ENCODE data around the gene ITFG1. TPM values are rescaled to one million over a fixed set of nuclear protein-coding genes. Genes with fewer than 3 reads are reported as not detected.
A peak's percentile ranks its signal among the peaks of the same experiment; 100 is the strongest.

ITFG1 gene
- total and polyA plus RNA-seq, 9 of the 15 experiments (the other 6 are each of a cell fraction or from before 2014, with no cell fraction given) = 17.1 to 83.5 (median 35.8) TPM

DNA sequence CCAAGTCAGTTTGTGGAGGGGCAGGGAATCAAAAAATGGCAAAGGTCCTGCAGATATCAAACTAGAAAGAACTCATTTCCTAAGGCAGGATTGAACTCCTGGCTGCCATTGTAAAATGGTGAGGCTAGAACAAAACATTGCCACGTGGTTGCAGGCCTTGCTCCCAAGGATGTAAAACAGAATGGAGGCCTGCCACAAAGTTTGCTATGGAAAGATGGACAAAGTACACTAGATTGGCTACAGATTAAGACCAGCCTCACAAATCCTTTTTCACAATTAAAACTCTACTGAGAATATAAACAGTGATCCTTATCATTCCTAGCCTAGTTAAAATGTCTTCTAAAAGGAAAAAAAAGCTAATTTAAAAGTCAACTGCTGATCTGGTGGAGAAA, 31.2 kb upstream of the ITFG1 start:
- 37% methylated on average over 1 of the region's 1 CpG for WGBS (ENCODE audit: insufficient coverage, low coverage, missing lambda C conversion rate)
- Histone ChIP-seq H3K36me3 (ENCODE audit: control insufficient read depth, insufficient read depth, low read length) (peaks cover 13% of the 10 kb centered on the region), H3K79me2 (ENCODE audit: control insufficient read depth, insufficient read depth, low read length) (peaks cover 96% of the 10 kb centered on the region), H3K9me3 (replicated peaks; ENCODE audit: control insufficient read depth, insufficient read depth, low read depth, low read length) (peaks cover 16% of the 10 kb centered on the region), H3K27me3 (ENCODE audit: control insufficient read depth in 2 of 2, insufficient read depth in 2 of 2, low read length in 2 of 2) (no peaks in the 10 kb centered on the region), H3K4me1 (replicated peaks in 1 of 2; ENCODE audit: control insufficient read depth in 2 of 2, insufficient read depth in 2 of 2, low read length in 2 of 2) (peaks cover 4 to 30% of the 10 kb centered on the region in 2 experiments), H3K4me2 (ENCODE audit: insufficient read depth, low read length) (no peak overlapping the region; the same call in 1 of the 2 replicates), H3K4me3 (no peak overlapping the region), H2AFZ (ENCODE audit: low read depth, low read length) (no peak overlapping the region), H3K27ac (ENCODE audit: extremely low read depth, low read depth, low read length) (peak overlapping the region; percentile 86; the same call in 1 of the 3 replicates), H4K20me1 (replicated peaks; ENCODE audit: control insufficient read depth, insufficient read depth, low read length) (no peaks in the 10 kb centered on the region), H3K9me1 (ENCODE audit: control insufficient read depth, insufficient read depth, low read length) (no peaks in the 10 kb centered on the region), H3K9ac (ENCODE audit: insufficient read depth in 1 of 2, low read depth in 2 of 2, low read length in 2 of 2) (no peak overlapping the region)
- no peak for DNase-seq (ENCODE audit: extremely low read depth in 1 of 4, low spot score in 3 of 4)
- BruUV-seq (replicated peaks) = no TSS peak
- in situ Hi-C loops (cut with MboI) = no loop called here
- POLR2A ChIA-PET = interaction anchor here (0.7 to 1.2 kb wide), 4 partner anchors 11 to 94 kb away, joined by 3 read pairs; partner anchors contain the start of genes ITFG1 and PHKB
- intact Hi-C loops (cut with micrococcal nuclease) = loop anchor here (2.0 kb wide), 1 partner anchor 29 kb away; no protein-coding TSS in a partner anchor
- ATAC-seq = no peak
- peak; percentile 23 for FAIRE-seq
- CTCF ChIA-PET (ENCODE audit: low intra/inter-chr PET ratio) = no interaction called here
- no peak for TF ChIP-seq ZNF583 (CRISPR knock-in tag; IDR thresholded peaks at IDR 0.05)
- TF ChIP-seq, protein P1, sequence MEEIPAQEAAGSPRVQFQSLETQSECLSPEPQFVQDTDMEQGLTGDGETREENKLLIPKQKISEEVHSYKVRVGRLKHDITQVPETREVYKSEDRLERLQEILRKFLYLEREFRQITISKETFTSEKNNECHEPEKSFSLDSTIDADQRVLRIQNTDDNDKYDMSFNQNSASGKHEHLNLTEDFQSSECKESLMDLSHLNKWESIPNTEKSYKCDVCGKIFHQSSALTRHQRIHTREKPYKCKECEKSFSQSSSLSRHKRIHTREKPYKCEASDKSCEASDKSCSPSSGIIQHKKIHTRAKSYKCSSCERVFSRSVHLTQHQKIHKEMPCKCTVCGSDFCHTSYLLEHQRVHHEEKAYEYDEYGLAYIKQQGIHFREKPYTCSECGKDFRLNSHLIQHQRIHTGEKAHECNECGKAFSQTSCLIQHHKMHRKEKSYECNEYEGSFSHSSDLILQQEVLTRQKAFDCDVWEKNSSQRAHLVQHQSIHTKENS (CRISPR knock-in tag; IDR thresholded peaks at IDR 0.05) = no peak
- TF ChIP-seq RBM17 (IDR thresholded peaks at IDR 0.05; ENCODE audit: borderline replicate concordance, low read depth, low read length) = no peak
- no peak for TF ChIP-seq PCBP1 (IDR thresholded peaks at IDR 0.05; ENCODE audit: low read depth, low read length, poor library complexity, severe bottlenecking)
- TF ChIP-seq, protein P2, sequence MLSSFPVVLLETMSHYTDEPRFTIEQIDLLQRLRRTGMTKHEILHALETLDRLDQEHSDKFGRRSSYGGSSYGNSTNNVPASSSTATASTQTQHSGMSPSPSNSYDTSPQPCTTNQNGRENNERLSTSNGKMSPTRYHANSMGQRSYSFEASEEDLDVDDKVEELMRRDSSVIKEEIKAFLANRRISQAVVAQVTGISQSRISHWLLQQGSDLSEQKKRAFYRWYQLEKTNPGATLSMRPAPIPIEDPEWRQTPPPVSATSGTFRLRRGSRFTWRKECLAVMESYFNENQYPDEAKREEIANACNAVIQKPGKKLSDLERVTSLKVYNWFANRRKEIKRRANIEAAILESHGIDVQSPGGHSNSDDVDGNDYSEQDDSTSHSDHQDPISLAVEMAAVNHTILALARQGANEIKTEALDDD (IDR thresholded peaks at IDR 0.05) = no peak
- TF ChIP-seq SP2 (IDR thresholded peaks at IDR 0.05; ENCODE audit: extremely low read depth, low read depth, low read length, poor library complexity, severe bottlenecking) = no peak
- no peak for TF ChIP-seq TEAD4 (IDR thresholded peaks at IDR 0.05; ENCODE audit: low read length)
- no peak for TF ChIP-seq TEAD4 (CRISPR knock-in tag; IDR thresholded peaks at IDR 0.05; ENCODE audit: borderline replicate concordance)
- TF ChIP-seq ZNF165 (CRISPR knock-in tag; IDR thresholded peaks at IDR 0.05; ENCODE audit: borderline replicate concordance) = no peak
- no peak for TF ChIP-seq FOXK2 (conservative IDR thresholded peaks at IDR 0.05 in 1 of 2, IDR thresholded peaks at IDR 0.05 in 1 of 2; ENCODE audit: low read depth in 2 of 2)
- TF ChIP-seq SNRNP70 (optimal IDR thresholded peaks at IDR 0.05; ENCODE audit: low read depth, low read length) = no peak
- TF ChIP-seq, protein P3, sequence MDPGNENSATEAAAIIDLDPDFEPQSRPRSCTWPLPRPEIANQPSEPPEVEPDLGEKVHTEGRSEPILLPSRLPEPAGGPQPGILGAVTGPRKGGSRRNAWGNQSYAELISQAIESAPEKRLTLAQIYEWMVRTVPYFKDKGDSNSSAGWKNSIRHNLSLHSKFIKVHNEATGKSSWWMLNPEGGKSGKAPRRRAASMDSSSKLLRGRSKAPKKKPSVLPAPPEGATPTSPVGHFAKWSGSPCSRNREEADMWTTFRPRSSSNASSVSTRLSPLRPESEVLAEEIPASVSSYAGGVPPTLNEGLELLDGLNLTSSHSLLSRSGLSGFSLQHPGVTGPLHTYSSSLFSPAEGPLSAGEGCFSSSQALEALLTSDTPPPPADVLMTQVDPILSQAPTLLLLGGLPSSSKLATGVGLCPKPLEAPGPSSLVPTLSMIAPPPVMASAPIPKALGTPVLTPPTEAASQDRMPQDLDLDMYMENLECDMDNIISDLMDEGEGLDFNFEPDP (CRISPR knock-in tag; IDR thresholded peaks at IDR 0.05) = no peak
- TF ChIP-seq HDGF (IDR thresholded peaks at IDR 0.05) = no peak
- no peak for TF ChIP-seq SIN3A (IDR thresholded peaks at IDR 0.05; ENCODE audit: borderline replicate concordance in 2 of 2, control insufficient read depth in 1 of 2, low read depth in 2 of 2, low read length in 2 of 2)
- TF ChIP-seq, protein P4, sequence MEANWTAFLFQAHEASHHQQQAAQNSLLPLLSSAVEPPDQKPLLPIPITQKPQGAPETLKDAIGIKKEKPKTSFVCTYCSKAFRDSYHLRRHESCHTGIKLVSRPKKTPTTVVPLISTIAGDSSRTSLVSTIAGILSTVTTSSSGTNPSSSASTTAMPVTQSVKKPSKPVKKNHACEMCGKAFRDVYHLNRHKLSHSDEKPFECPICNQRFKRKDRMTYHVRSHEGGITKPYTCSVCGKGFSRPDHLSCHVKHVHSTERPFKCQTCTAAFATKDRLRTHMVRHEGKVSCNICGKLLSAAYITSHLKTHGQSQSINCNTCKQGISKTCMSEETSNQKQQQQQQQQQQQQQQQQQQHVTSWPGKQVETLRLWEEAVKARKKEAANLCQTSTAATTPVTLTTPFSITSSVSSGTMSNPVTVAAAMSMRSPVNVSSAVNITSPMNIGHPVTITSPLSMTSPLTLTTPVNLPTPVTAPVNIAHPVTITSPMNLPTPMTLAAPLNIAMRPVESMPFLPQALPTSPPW (CRISPR knock-in tag; IDR thresholded peaks at IDR 0.05) = no peak
- no peak for TF ChIP-seq DNMT1 (IDR thresholded peaks at IDR 0.05)
- TF ChIP-seq MCM2 (IDR thresholded peaks at IDR 0.05; ENCODE audit: low read depth) = no peak
